Tibial nerve (tissue), 4 donors: ENCODE results near the gene MBD3L2.

Experiments
- EP300 ChIP-seq, 2 donors: sonication (generic); formaldehyde crosslinking; IDR thresholded peaks; one replicate each; pipeline ENCODE4 v1.6.1; 2017; ENCODE audit warnings: antibody characterized with exemption in 2 of 2, mild to moderate bottlenecking in 1 of 2
- TF ChIP-seq, protein P1 (sequence below), 5 experiments: fragments of 200-600 bp in 3 of 5; fragments of 450-650 bp in 2 of 5; sonication (generic) in 3 of 5; IDR thresholded peaks; one replicate each; pipeline ENCODE4 v1.5.1; 2016 to 2019; ENCODE audit warnings: antibody characterized with exemption in 5 of 5, mild to moderate bottlenecking in 3 of 5, moderate library complexity in 2 of 5

DNA sequence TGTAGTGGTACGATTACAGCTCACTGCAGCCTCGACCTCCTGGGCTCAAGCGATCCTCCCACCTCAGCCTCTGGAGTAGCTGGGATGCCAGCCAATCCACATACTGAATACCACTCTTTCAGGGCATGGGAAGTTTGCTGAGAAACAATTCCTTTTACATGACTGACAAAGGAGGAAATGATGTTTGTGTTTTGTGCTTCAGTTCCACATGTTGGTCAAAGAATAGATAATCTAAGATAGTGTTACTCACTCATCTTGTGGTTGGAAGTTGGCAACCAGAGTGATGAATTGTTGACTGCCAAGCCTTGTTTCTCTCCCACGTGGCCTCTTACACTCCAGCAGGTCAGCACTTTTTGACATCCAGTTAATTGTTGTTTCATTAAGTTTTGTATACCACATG is 35.4 kb upstream of the MBD3L2 start:
- TF ChIP-seq EP300 (IDR thresholded peaks at IDR 0.05) = no peak
- TF ChIP-seq, protein P1, sequence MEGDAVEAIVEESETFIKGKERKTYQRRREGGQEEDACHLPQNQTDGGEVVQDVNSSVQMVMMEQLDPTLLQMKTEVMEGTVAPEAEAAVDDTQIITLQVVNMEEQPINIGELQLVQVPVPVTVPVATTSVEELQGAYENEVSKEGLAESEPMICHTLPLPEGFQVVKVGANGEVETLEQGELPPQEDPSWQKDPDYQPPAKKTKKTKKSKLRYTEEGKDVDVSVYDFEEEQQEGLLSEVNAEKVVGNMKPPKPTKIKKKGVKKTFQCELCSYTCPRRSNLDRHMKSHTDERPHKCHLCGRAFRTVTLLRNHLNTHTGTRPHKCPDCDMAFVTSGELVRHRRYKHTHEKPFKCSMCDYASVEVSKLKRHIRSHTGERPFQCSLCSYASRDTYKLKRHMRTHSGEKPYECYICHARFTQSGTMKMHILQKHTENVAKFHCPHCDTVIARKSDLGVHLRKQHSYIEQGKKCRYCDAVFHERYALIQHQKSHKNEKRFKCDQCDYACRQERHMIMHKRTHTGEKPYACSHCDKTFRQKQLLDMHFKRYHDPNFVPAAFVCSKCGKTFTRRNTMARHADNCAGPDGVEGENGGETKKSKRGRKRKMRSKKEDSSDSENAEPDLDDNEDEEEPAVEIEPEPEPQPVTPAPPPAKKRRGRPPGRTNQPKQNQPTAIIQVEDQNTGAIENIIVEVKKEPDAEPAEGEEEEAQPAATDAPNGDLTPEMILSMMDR (IDR thresholded peaks at IDR 0.05) = no peak
